Gastrocnemius medialis (tissue), 4 donors: Measurements from ENCODE around the gene SGO1. TPM values are rescaled to one million over a fixed set of nuclear protein-coding genes. Genes with fewer than 3 reads are reported as not detected.

Experiments
- ATAC-seq, 2 donors: fragments of 150-250 bp; one replicate each; pipeline ENCODE4 v1.9.1; 2016
- DNase-seq, 2 donors: peaks; one replicate each; pipeline ENCODE4 v3.0.0-alpha.2; 2019
- H3K27ac ChIP-seq, 4 donors: fragments of 200-600 bp; sonication (generic); 1 replicate in 1 of 4; 2 replicates in 3 of 4; pipeline ENCODE4 v1.5.1; 2016 to 2018; ENCODE audit warnings: mild to moderate bottlenecking in 2 of 4, moderate library complexity in 1 of 4
- H3K27me3 ChIP-seq, 3 donors: fragments of 200-600 bp; sonication (generic) in 2 of 3; 1 replicate in 1 of 3; 2 replicates in 2 of 3; pipeline versions ENCODE4 v1.5.1 to v1.6.0; 2016 to 2019; ENCODE audit warnings: mild to moderate bottlenecking in 1 of 3, moderate library complexity in 1 of 3
- H3K36me3 ChIP-seq, 2 donors: fragments of 200-600 bp; sonication (generic) in 1 of 2; one replicate each; pipeline ENCODE4 v1.5.1; 2017 to 2018
- H3K4me1 ChIP-seq, 2 donors: fragments of 200-600 bp; sonication (generic) in 1 of 2; one replicate each; pipeline ENCODE4 v1.5.1; 2016 to 2017; ENCODE audit warnings: mild to moderate bottlenecking in 2 of 2
- H3K4me3 ChIP-seq, 4 donors: fragments of 200-600 bp; sonication (generic) in 3 of 4; 1 replicate in 1 of 4; 2 replicates in 3 of 4; pipeline ENCODE4 v1.5.1; 2016 to 2019; ENCODE audit warnings: mild to moderate bottlenecking in 2 of 4
- H3K9me3 ChIP-seq, 3 donors: fragments of 200-600 bp; sonication (generic) in 2 of 3; 1 replicate in 1 of 3; 2 replicates in 2 of 3; pipeline ENCODE4 v1.5.1; 2016 to 2019
- POLR2A ChIP-seq, 2 donors: fragments of 450-650 bp; IDR thresholded peaks; one replicate each; pipeline ENCODE4 v1.6.1; 2017; ENCODE audit warnings: antibody characterized with exemption in 2 of 2, mild to moderate bottlenecking in 2 of 2, moderate library complexity in 2 of 2
- in situ Hi-C, 4 donors: fragments of 200-750 bp; cut with MboI; loops; one replicate each; pipeline versions ENCODE4 v1.15.0 to v1.8.0; 2017; ENCODE audit warnings: low sequenced_read_pairs in 4 of 4
- intact Hi-C: fragments of 100-400 bp; cut with DNase I; formaldehyde crosslinking; loops from one replicate; pipeline ENCODE4 v1.15.1; 2023; ENCODE audit warnings: low total_unique reads
- total RNA-seq, 4 donors: library from RNA; depleted of rRNA; stranded (reverse); fragments of >200 nt; gene quantifications; one replicate each; pipeline versions ENCODE4 v1.1.0 to v1.2.3, GENCODE V29; 2016
- TF ChIP-seq, protein P1 (sequence below), 5 experiments: fragments of 450-650 bp in 3 of 5; fragments of 200-600 bp in 2 of 5; sonication (generic) in 2 of 5; IDR thresholded peaks in 4 of 5; conservative IDR thresholded peaks in 1 of 5; 1 replicate in 4 of 5; 2 replicates in 1 of 5; pipeline ENCODE4 v1.5.1; 2016 to 2019; ENCODE audit warnings: antibody characterized with exemption in 5 of 5, mild to moderate bottlenecking in 3 of 5, moderate library complexity in 3 of 5

SGO1 gene
- total RNA-seq, 4 donors from 2014 or later, result 0.18 TPM; not detected in 3

DNA sequence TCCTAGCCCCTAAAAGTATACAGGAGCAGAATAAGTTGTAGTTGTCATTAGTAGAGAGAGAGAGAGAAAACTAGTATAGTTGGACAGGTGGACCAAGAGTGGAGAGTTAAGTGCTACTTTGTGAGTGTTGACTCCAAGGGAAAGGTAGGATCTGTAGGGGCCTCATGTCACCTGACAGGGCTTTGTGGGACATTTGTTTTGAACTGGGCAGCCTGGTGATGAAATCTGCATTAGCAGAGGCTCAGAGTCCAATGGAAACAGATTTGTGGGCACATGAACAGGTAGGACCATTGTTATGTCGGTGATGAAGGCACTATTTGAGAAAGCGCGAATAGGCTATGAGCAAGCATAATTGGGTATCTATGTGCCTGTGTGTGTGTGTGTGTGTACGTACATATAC, 43.5 kb downstream of the SGO1 start:
- Histone ChIP-seq H3K9me3 (no peaks in the 10 kb centered on the region), H3K27me3 (no peaks in the 10 kb centered on the region), H3K36me3 (peaks cover 0 to 13% of the 10 kb centered on the region in 2 donors), H3K4me1 (peaks cover 9 to 13% of the 10 kb centered on the region in 2 donors), H3K4me3 (no peak overlapping the region), H3K27ac (no peak overlapping the region)
- no peak for TF ChIP-seq POLR2A (IDR thresholded peaks at IDR 0.05)
- TF ChIP-seq, protein P1, sequence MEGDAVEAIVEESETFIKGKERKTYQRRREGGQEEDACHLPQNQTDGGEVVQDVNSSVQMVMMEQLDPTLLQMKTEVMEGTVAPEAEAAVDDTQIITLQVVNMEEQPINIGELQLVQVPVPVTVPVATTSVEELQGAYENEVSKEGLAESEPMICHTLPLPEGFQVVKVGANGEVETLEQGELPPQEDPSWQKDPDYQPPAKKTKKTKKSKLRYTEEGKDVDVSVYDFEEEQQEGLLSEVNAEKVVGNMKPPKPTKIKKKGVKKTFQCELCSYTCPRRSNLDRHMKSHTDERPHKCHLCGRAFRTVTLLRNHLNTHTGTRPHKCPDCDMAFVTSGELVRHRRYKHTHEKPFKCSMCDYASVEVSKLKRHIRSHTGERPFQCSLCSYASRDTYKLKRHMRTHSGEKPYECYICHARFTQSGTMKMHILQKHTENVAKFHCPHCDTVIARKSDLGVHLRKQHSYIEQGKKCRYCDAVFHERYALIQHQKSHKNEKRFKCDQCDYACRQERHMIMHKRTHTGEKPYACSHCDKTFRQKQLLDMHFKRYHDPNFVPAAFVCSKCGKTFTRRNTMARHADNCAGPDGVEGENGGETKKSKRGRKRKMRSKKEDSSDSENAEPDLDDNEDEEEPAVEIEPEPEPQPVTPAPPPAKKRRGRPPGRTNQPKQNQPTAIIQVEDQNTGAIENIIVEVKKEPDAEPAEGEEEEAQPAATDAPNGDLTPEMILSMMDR (IDR thresholded peaks at IDR 0.05 in 4 of 5, conservative IDR thresholded peaks at IDR 0.05 in 1 of 5), result no peak
- in situ Hi-C loops (no loop called here), intact Hi-C loops (no loop called here)
- ATAC-seq (no peak), DNase-seq (no peak)

DNA sequence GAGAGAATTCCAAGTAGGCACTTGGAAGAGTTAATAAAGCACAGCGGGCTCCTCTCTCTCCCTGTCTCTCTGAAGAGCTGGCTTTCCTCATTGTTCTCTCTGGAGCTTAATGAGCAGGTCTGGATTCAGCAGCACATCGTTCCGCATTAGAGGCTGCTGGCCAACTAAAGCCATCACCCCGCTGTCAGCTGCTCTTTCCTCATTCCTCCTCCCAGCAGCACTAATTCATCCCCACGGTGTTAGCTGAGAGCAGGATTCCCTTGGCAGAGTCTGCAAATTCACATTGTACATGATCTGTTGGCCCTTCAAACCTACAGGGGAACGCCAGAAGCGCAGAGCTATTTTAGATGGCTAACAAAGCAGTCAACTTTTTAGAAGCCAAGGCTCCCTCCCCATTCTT, 44.2 kb downstream of the SGO1 start:
- DNase-seq (peak; percentile 13 to 46), ATAC-seq (peak; percentile 81 to 89)
- H3K36me3 ChIP-seq, result peaks cover 0 to 7% of the 10 kb centered on the region in 2 donors
- no peak for TF ChIP-seq POLR2A (IDR thresholded peaks at IDR 0.05)
- TF ChIP-seq, protein P1 (IDR thresholded peaks at IDR 0.05 in 4 of 5, conservative IDR thresholded peaks at IDR 0.05 in 1 of 5), result no peak
- in situ Hi-C loops (no loop called here), intact Hi-C loops (no loop called here)
- H3K4me3 ChIP-seq, result no peak overlapping the region
- H3K27me3 ChIP-seq, result no peaks in the 10 kb centered on the region
- peak overlapping the region in 3 of 4 donors; percentile 11 to 56 (median 18) for H3K27ac ChIP-seq
- H3K4me1 ChIP-seq, result peaks cover 9 to 13% of the 10 kb centered on the region in 2 donors
- no peaks in the 10 kb centered on the region for H3K9me3 ChIP-seq

DNA sequence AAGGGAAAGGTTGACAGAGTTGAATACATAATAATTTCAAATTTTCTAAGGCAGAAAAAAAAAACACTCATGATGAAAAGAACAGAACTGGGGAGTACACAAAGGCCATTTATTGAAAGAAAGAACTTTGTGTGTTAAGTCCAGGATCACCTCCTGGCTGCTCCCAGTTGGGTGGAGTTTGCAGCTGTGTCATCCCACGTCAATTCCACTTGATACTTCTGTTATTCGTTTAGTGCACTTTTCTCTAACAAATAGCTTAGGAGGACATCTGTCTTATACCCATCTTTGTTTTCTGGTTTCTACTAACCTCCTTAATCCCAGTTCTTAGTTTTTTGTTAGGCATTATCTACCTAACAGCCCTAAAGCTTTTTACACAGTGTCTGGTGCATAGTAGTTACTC, 44.7 kb downstream of the SGO1 start:
- Histone ChIP-seq H3K4me1 (peaks cover 9 to 13% of the 10 kb centered on the region in 2 donors), H3K36me3 (peaks cover 0 to 1% of the 10 kb centered on the region in 2 donors), H3K27ac (peak overlapping the region in 3 of 4 donors; percentile 11 to 56 (median 18)), H3K27me3 (no peaks in the 10 kb centered on the region), H3K4me3 (peak overlapping the region in 1 of 4 donors; percentile 9), H3K9me3 (no peaks in the 10 kb centered on the region)
- ATAC-seq (peak; percentile 39), DNase-seq (no peak)
- TF ChIP-seq POLR2A (IDR thresholded peaks at IDR 0.05), result no peak
- TF ChIP-seq, protein P1 (IDR thresholded peaks at IDR 0.05 in 4 of 5, conservative IDR thresholded peaks at IDR 0.05 in 1 of 5), result no peak
- in situ Hi-C loops (no loop called here), intact Hi-C loops (no loop called here)

DNA sequence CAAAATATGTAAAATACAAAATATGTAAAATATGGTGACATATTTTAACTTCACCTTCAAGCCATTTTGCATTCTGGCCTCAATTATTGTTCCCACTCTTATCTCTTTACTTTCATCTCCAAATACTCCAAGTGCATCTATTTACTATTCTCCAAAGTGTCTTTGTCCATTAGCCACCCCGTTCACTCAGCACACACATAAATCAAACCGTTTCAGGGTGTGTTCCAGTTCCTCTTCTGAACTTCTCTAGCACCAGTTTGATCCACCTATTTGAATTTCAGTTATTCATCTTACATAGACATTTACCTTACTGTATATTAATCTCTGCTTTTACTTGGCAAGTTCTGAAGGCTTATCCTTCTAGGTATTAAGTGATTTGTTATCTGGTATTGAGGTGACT, 45.1 kb downstream of the SGO1 start:
- Histone ChIP-seq H3K4me1 (peaks cover 9 to 13% of the 10 kb centered on the region in 2 donors), H3K9me3 (no peaks in the 10 kb centered on the region), H3K4me3 (no peak overlapping the region), H3K36me3 (no peaks in the 10 kb centered on the region), H3K27ac (peak overlapping the region in 1 of 4 donors; percentile 11), H3K27me3 (no peaks in the 10 kb centered on the region)
- ATAC-seq (no peak), DNase-seq (no peak)
- intact Hi-C loops (no loop called here), in situ Hi-C loops (no loop called here)
- TF ChIP-seq POLR2A (IDR thresholded peaks at IDR 0.05), result no peak
- TF ChIP-seq, protein P1 (IDR thresholded peaks at IDR 0.05 in 4 of 5, conservative IDR thresholded peaks at IDR 0.05 in 1 of 5), result no peak

DNA sequence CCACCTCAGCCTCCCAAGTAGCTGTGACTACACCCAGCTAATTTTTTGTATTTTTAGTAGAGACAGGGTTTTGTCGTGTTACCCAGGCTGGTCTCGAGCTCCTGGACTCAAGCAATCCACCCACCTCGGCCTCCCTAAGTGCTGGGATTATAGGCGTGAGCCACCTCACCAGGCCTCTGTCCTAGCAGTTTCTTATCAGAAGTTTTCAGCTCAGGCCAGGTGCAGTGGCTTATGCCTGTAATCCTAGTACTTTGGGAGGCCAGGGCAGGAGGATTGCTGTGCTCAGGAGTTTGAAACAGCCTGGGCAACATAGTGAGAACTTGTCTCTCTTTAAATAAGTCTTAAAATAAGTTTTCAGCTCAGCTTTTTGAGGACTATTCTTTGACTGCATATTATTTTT, 48.4 kb downstream of the SGO1 start:
- ATAC-seq, result no peak

More for the DNA sequence above, 48.4 kb downstream of the SGO1 start:
- Histone ChIP-seq H3K4me3 (no peak overlapping the region), H3K27me3 (no peaks in the 10 kb centered on the region), H3K27ac (no peak overlapping the region), H3K36me3 (no peaks in the 10 kb centered on the region), H3K9me3 (no peaks in the 10 kb centered on the region), H3K4me1 (peaks cover 9 to 13% of the 10 kb centered on the region in 2 donors)
- intact Hi-C loops (no loop called here), in situ Hi-C loops (no loop called here)
- no peak for DNase-seq
- no peak for TF ChIP-seq POLR2A (IDR thresholded peaks at IDR 0.05)
- TF ChIP-seq, protein P1 (IDR thresholded peaks at IDR 0.05 in 4 of 5, conservative IDR thresholded peaks at IDR 0.05 in 1 of 5), result no peak
